ENCODE results near the gene BABAM2. TPM values are rescaled to one million over a fixed set of nuclear protein-coding genes. Genes with fewer than 3 reads are reported as not detected.

BABAM2 gene
- total and polyA plus RNA-seq, 9 of the 15 experiments (the other 6 are each of a cell fraction or from before 2014, with no cell fraction given) = 10.9 to 37.4 (median 25.6) TPM

GRCh38 chr2:28338046-28338817 is 447.7 kb downstream of the BABAM2 start:
- no peaks in the 10 kb centered on the region for H4K20me1 ChIP-seq (replicated peaks; ENCODE audit: control insufficient read depth, insufficient read depth, low read length)
- in situ Hi-C loops (cut with MboI) (no loop called here), intact Hi-C loops (cut with micrococcal nuclease) (no loop called here)
- 49% methylated on average over 14 of the region's 14 CpGs for WGBS (ENCODE audit: insufficient coverage, low coverage, missing lambda C conversion rate)
- no peak for FAIRE-seq
- H3K4me2 ChIP-seq (ENCODE audit: insufficient read depth, low read length) = no peak overlapping the region
- H2AFZ ChIP-seq (ENCODE audit: low read depth, low read length) = no peak overlapping the region
- no peak for ATAC-seq
- H3K36me3 ChIP-seq (ENCODE audit: control insufficient read depth, insufficient read depth, low read length) = no peaks in the 10 kb centered on the region
- H3K9me3 ChIP-seq (replicated peaks; ENCODE audit: control insufficient read depth, insufficient read depth, low read depth, low read length) = no peaks in the 10 kb centered on the region
- BruUV-seq (replicated peaks) = no TSS peak
- H3K4me1 ChIP-seq (replicated peaks in 1 of 2; ENCODE audit: control insufficient read depth in 2 of 2, insufficient read depth in 2 of 2, low read length in 2 of 2) = peaks cover 14 to 16% of the 10 kb centered on the region in 2 experiments
- CTCF ChIA-PET (ENCODE audit: low intra/inter-chr PET ratio) = interaction anchor here (0.6 kb wide), 1 partner anchor 18 kb away, joined by 3 read pairs; no protein-coding TSS in a partner anchor
- no peaks in the 10 kb centered on the region; a peak in 1 of 5 replicates for H3K27me3 ChIP-seq (ENCODE audit: control insufficient read depth in 2 of 2, insufficient read depth in 2 of 2, low read length in 2 of 2)
- POLR2A ChIA-PET = interaction anchor here (1.1 kb wide), 1 partner anchor 9 kb away, joined by 3 read pairs; no protein-coding TSS in a partner anchor
- no peak overlapping the region for H3K4me3 ChIP-seq
- H3K79me2 ChIP-seq (ENCODE audit: control insufficient read depth, insufficient read depth, low read length) = no peaks in the 10 kb centered on the region
- H3K9me1 ChIP-seq (ENCODE audit: control insufficient read depth, insufficient read depth, low read length) = no peaks in the 10 kb centered on the region
- TF ChIP-seq ZNF785 (CRISPR knock-in tag; IDR thresholded peaks at IDR 0.05) (no peak), HNRNPUL1 (IDR thresholded peaks at IDR 0.05; ENCODE audit: low read length) (no peak), FOXO4 (CRISPR knock-in tag; IDR thresholded peaks at IDR 0.05) (no peak), THRAP3 (IDR thresholded peaks at IDR 0.05; ENCODE audit: borderline replicate concordance) (no peak), TFAM (CRISPR knock-in tag; conservative IDR thresholded peaks at IDR 0.05) (no peak), PHF21A (IDR thresholded peaks at IDR 0.05; ENCODE audit: borderline replicate concordance, low read depth) (no peak), ZNF143 (CRISPR knock-in tag; IDR thresholded peaks at IDR 0.05) (no peak), ZKSCAN8 (CRISPR knock-in tag; IDR thresholded peaks at IDR 0.05) (no peak), KLF13 (tag; IDR thresholded peaks at IDR 0.05; ENCODE audit: borderline replicate concordance, low read depth) (no peak), SMAD1 (IDR thresholded peaks at IDR 0.05; ENCODE audit: low read depth, low read length, partially characterized antibody) (no peak), ARID1B (IDR thresholded peaks at IDR 0.05) (no peak), ZBTB5 (IDR thresholded peaks at IDR 0.05) (no peak), PTTG1 (tag; IDR thresholded peaks at IDR 0.05; ENCODE audit: low read depth) (no peak), EP400 (IDR thresholded peaks at IDR 0.05) (no peak), ATF7 (IDR thresholded peaks at IDR 0.05) (no peak), CSDE1 (IDR thresholded peaks at IDR 0.05) (no peak), HNRNPK (IDR thresholded peaks at IDR 0.05; ENCODE audit: low read depth, low read length, poor library complexity, severe bottlenecking) (no peak), ZBTB43 (CRISPR knock-in tag; IDR thresholded peaks at IDR 0.05) (no peak), MECOM (CRISPR knock-in tag; IDR thresholded peaks at IDR 0.05) (no peak)
- no peak overlapping the region for H3K27ac ChIP-seq (ENCODE audit: extremely low read depth, low read depth, low read length)
- DNase-seq (ENCODE audit: extremely low read depth in 1 of 4, low spot score in 3 of 4) = no peak
- H3K9ac ChIP-seq (ENCODE audit: insufficient read depth in 1 of 2, low read depth in 2 of 2, low read length in 2 of 2) = no peak overlapping the region
